ENCODE measurements around the gene CDC20.

DNA sequence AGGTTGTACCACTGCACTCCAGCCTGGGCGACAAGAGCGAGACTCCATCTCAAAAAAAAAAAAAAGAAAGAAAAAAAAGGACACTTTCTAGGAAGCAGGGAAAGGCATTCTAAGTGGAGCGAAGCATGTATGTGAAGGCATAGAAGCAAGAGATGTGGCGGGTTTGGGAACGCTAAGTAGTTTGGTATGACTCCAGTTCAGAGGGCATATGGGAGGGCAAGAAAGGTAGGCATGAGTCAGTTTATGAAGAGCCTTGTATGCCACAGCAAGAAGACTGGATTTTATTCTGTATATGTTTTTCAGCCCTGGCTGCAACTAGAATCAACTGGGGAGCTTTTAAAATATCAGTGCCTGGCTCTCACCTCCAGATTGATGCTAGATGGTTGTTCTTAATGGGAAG is 13.4 kb downstream of the CDC20 start:
- TF ChIP-seq BHLHE40 (IDR thresholded peaks at IDR 0.05; ENCODE audit: borderline replicate concordance): no peak
- no peak for TF ChIP-seq HDGF (IDR thresholded peaks at IDR 0.05; ENCODE audit: borderline replicate concordance)
- no peak for TF ChIP-seq FOXK2 (IDR thresholded peaks at IDR 0.05)
